Upper lobe of left lung (tissue), 6 donors: Measurements from ENCODE around the gene SMIM10L1. TPM values are rescaled to one million over a fixed set of nuclear protein-coding genes. Genes with fewer than 3 reads are reported as not detected.

Experiments used
- ATAC-seq, 2 donors: fragments of 200-7000 bp; cut with Tn5 transposase; one replicate each; pipeline ENCODE4 v1.9.1; 2022; ENCODE audit warnings: mild to moderate bottlenecking in 2 of 2, moderate library complexity in 2 of 2; ENCODE audit not compliant: low FRiP score in 2 of 2
- DNase-seq, 2 donors: peaks; one replicate each; pipeline ENCODE4 v3.0.0-alpha.2; 2019 to 2020
- H3K27ac ChIP-seq, 4 donors: fragments of 200-600 bp; sonication (generic); one replicate each; pipeline ENCODE4 v1.5.1; 2016 to 2019
- H3K27me3 ChIP-seq, 4 donors: fragments of 200-600 bp; sonication (generic); one replicate each; pipeline ENCODE4 v1.5.1; 2017 to 2019
- H3K36me3 ChIP-seq, 4 donors: fragments of 200-600 bp; sonication (generic); one replicate each; pipeline ENCODE4 v1.5.1; 2016 to 2019
- H3K4me1 ChIP-seq, 4 donors: fragments of 200-600 bp; sonication (generic); one replicate each; pipeline ENCODE4 v1.5.1; 2018 to 2019
- H3K4me3 ChIP-seq, 4 donors: fragments of 200-600 bp; sonication (generic); one replicate each; pipeline ENCODE4 v1.5.1; 2017 to 2019; ENCODE audit warnings: mild to moderate bottlenecking in 2 of 4, moderate library complexity in 1 of 4
- H3K9me3 ChIP-seq, 4 donors: fragments of 200-600 bp; sonication (generic); one replicate each; pipeline ENCODE4 v1.5.1; 2018 to 2019
- EP300 ChIP-seq, 4 donors: sonication (generic); formaldehyde crosslinking; IDR thresholded peaks; one replicate each; pipeline ENCODE4 v1.5.1; 2017; ENCODE audit warnings: antibody characterized with exemption in 4 of 4, control low read depth in 2 of 4
- POLR2A ChIP-seq, 4 donors: fragments of 450-650 bp; IDR thresholded peaks; one replicate each; pipeline ENCODE4 v1.5.1; 2016 to 2017; ENCODE audit warnings: antibody characterized with exemption in 4 of 4, mild to moderate bottlenecking in 2 of 4
- POLR2AphosphoS5 ChIP-seq, 2 donors: sonication (generic); formaldehyde crosslinking; IDR thresholded peaks; one replicate each; pipeline ENCODE4 v1.5.1; 2017; ENCODE audit warnings: antibody characterized with exemption in 2 of 2
- WGBS, 2 donors: methylation state at CpG; one replicate each; pipeline ENCODE4 v1.1.5; 2017 to 2018; 5-methylcytosine and 5-hydroxymethylcytosine counted together
- total RNA-seq, 6 donors: library from RNA; depleted of rRNA in 4 of 6; stranded (reverse); fragments of >200 nt in 4 of 6; gene quantifications; one replicate each; pipeline versions ENCODE4 v1.1.0 to v1.2.1, GENCODE V29; 2016 to 2021
- TF ChIP-seq, protein P1 (sequence below), 6 experiments: fragments of 450-650 bp in 4 of 6; fragments of 200-600 bp in 2 of 6; sonication (generic) in 2 of 6; IDR thresholded peaks; one replicate each; pipeline ENCODE4 v1.5.1; 2016 to 2019; ENCODE audit warnings: antibody characterized with exemption in 6 of 6
- donor health status: DM: no; HTN: no; CAD: no; lungs with moderate emphysema.
- donor health status: DM: no; HTN: yes; CAD: no; lungs with severe emphysema.

SMIM10L1 gene
- total RNA-seq, 6 donors from 2014 or later = 1.3 to 9.2 (median 8.1) TPM

DNA sequence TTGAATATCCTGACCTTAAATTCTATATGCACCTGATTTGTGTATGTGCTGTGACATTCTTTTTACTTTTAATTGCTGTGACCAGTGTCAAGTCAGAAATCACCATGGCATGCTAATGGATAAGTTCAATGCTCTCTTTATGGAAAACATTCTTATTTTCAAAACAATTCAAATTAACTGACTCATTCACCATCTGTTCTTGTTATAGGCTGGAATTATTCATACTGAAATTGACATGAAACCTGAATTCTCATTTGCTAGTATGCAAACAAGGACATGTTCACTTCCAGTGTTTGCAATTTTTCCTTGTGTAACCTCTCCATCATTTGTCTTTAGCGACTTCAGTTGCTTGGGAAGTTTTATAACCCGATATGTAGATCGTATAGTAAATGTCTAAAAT, 36.7 kb upstream of the SMIM10L1 start, which contains the start of gene TAS2R30:
Gene TAS2R30, minus strand, starts transcription at position 340 of the 400 bp plus-strand sequence. CDS start 400 bp downstream, outside the sequence.
- Histone ChIP-seq H3K27me3 (no peaks in the 10 kb centered on the region), H3K9me3 (no peaks in the 10 kb centered on the region), H3K27ac (no peak within 1 kb of the TSS), H3K36me3 (no peaks in the 10 kb centered on the region), H3K4me1 (no peaks in the 10 kb centered on the region), H3K4me3 (no peak within 1 kb of the TSS)
- TF ChIP-seq, protein P1, sequence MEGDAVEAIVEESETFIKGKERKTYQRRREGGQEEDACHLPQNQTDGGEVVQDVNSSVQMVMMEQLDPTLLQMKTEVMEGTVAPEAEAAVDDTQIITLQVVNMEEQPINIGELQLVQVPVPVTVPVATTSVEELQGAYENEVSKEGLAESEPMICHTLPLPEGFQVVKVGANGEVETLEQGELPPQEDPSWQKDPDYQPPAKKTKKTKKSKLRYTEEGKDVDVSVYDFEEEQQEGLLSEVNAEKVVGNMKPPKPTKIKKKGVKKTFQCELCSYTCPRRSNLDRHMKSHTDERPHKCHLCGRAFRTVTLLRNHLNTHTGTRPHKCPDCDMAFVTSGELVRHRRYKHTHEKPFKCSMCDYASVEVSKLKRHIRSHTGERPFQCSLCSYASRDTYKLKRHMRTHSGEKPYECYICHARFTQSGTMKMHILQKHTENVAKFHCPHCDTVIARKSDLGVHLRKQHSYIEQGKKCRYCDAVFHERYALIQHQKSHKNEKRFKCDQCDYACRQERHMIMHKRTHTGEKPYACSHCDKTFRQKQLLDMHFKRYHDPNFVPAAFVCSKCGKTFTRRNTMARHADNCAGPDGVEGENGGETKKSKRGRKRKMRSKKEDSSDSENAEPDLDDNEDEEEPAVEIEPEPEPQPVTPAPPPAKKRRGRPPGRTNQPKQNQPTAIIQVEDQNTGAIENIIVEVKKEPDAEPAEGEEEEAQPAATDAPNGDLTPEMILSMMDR (IDR thresholded peaks at IDR 0.05) = no peak
- TF ChIP-seq POLR2A (IDR thresholded peaks at IDR 0.05) (no peak), POLR2AphosphoS5 (IDR thresholded peaks at IDR 0.05) (no peak), EP300 (IDR thresholded peaks at IDR 0.05) (no peak)
- WGBS, 2 donors = 93 to 94% methylated on average over 3 of the region's 3 CpGs
- no peak for ATAC-seq
- DNase-seq = no peak

- no peaks in the 10 kb centered on the region for H3K36me3 ChIP-seq
- no peak for TF ChIP-seq POLR2A (IDR thresholded peaks at IDR 0.05)
- DNase-seq (no peak), ATAC-seq (no peak)
- no peaks in the 10 kb centered on the region for H3K4me1 ChIP-seq
- H3K27ac ChIP-seq = no peak overlapping the region
- H3K27me3 ChIP-seq = no peaks in the 10 kb centered on the region
- H3K9me3 ChIP-seq = no peaks in the 10 kb centered on the region
- 85% methylated on average over 2 of the region's 2 CpGs for WGBS, 2 donors
- no peak overlapping the region for H3K4me3 ChIP-seq
These were observed 34.9 kb upstream of the SMIM10L1 start for GRCh38 chr12:11136075-11136474.

- Histone ChIP-seq H3K9me3 (peaks cover 0 to 14% (median 8%) of the 10 kb centered on the region in 4 donors), H3K27ac (no peak overlapping the region), H3K27me3 (no peaks in the 10 kb centered on the region), H3K4me1 (no peaks in the 10 kb centered on the region), H3K36me3 (no peaks in the 10 kb centered on the region), H3K4me3 (no peak overlapping the region)
- TF ChIP-seq, protein P1 (IDR thresholded peaks at IDR 0.05) = no peak
- TF ChIP-seq EP300 (IDR thresholded peaks at IDR 0.05) (no peak), POLR2AphosphoS5 (IDR thresholded peaks at IDR 0.05) (no peak)
- 95 to 100% methylated on average over 2 of the region's 2 CpGs for WGBS, 2 donors
- no peak for ATAC-seq
- DNase-seq = no peak
These were observed 27.6 kb upstream of the SMIM10L1 start for GRCh38 chr12:11143352-11143751.

DNA sequence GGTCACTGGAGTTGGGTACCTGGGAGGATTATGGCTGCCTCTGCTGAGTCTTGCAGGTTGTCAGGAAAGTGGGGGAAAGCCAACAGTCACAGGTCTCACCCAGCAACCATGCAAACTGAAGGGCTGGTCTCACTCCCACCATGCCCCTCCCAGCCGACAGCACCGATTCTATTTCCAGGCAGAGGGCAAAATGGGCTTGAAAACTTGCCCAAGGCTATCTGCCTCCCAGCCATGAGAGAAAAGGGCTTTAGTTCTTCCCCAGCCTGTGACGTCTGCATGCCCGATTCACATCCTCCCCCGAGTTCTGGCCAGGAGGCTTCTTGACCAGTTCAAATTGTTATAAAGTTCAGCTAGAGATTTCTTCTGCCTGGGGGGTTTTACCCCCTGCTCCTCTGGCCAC, 26.7 kb upstream of the SMIM10L1 start:
- DNase-seq (no peak), ATAC-seq (no peak)
- Histone ChIP-seq H3K4me3 (no peak overlapping the region), H3K27ac (no peak overlapping the region), H3K36me3 (no peaks in the 10 kb centered on the region), H3K4me1 (no peaks in the 10 kb centered on the region), H3K9me3 (peaks cover 0 to 14% (median 8%) of the 10 kb centered on the region in 4 donors), H3K27me3 (no peaks in the 10 kb centered on the region)
- no peak for TF ChIP-seq POLR2AphosphoS5 (IDR thresholded peaks at IDR 0.05)
- no peak for TF ChIP-seq EP300 (IDR thresholded peaks at IDR 0.05)
- no peak for TF ChIP-seq POLR2A (IDR thresholded peaks at IDR 0.05)
- TF ChIP-seq, protein P1 (IDR thresholded peaks at IDR 0.05) = no peak
- 97 to 98% methylated on average over 5 of the region's 5 CpGs for WGBS, 2 donors

GRCh38 chr12:11147420-11147819, 23.6 kb upstream of the SMIM10L1 start:
- no peak for TF ChIP-seq POLR2AphosphoS5 (IDR thresholded peaks at IDR 0.05)
- TF ChIP-seq, protein P1 (IDR thresholded peaks at IDR 0.05) = no peak
- TF ChIP-seq POLR2A (IDR thresholded peaks at IDR 0.05) = no peak
- no peak for TF ChIP-seq EP300 (IDR thresholded peaks at IDR 0.05)
- no peak for DNase-seq
- H3K4me3 ChIP-seq = no peak overlapping the region
- no peaks in the 10 kb centered on the region for H3K27me3 ChIP-seq
- H3K27ac ChIP-seq = no peak overlapping the region
- peaks cover 0 to 14% (median 8%) of the 10 kb centered on the region in 4 donors for H3K9me3 ChIP-seq
- no peaks in the 10 kb centered on the region for H3K4me1 ChIP-seq
- no peak for ATAC-seq
- WGBS, 2 donors = 98 to 100% methylated on average over 1 of the region's 1 CpG
- no peaks in the 10 kb centered on the region for H3K36me3 ChIP-seq
